GM23248 (cell line): ENCODE data around the gene EYA3.

Experiments
- EZH2 ChIP-seq: fragments of 200-600 bp; sonication (generic); IDR thresholded peaks from 2 replicates; pipeline ENCODE4 v1.6.1; 2018; ENCODE audit warnings: antibody characterized with exemption, mild to moderate bottlenecking; ENCODE audit not compliant: insufficient read depth, poor library complexity, severe bottlenecking
- EZH2phosphoT487 ChIP-seq: fragments of 200-600 bp; sonication (generic); IDR thresholded peaks from 2 replicates; pipeline ENCODE4 v1.6.1; 2018; ENCODE audit warnings: antibody characterized with exemption, moderate library complexity, mild to moderate bottlenecking, low read depth; ENCODE audit not compliant: insufficient read depth

GRCh38 chr1:28110555-28110954, 22.1 kb upstream of the EYA3 start:
- TF ChIP-seq EZH2phosphoT487: no peak
- no peak for TF ChIP-seq EZH2
